CD4-positive, CD25-positive, alpha-beta regulatory T cell (primary cell): ENCODE data around the gene PALB2. TPM values are rescaled to one million over a fixed set of nuclear protein-coding genes. Genes with fewer than 3 reads are reported as not detected.

Source experiments
- ATAC-seq, 2 donors: fragments of 150-1000 bp; cut with Tn5 transposase; one replicate each; pipeline ENCODE4 v1.10.0; 2021; ENCODE audit warnings: low read depth in 2 of 2, moderate number of reproducible peaks in 2 of 2, moderate library complexity in 1 of 2
- DNase-seq, 3 donors: peaks; one replicate each; pipeline versions ENCODE4 v3.0.0 to v3.0.0-alpha.2; 2012 to 2022; ENCODE audit warnings: mixed read lengths in 1 of 3
- H3K27ac ChIP-seq: one replicate; pipeline ENCODE4 v1.7.0; 2013; ENCODE audit warnings: mild to moderate bottlenecking, low read length; ENCODE audit not compliant: insufficient read depth, poor library complexity, severe bottlenecking
- H3K27me3 ChIP-seq: one replicate; pipeline ENCODE4 v1.7.0; 2013; ENCODE audit warnings: low read length; ENCODE audit not compliant: control insufficient read depth, insufficient read depth
- H3K36me3 ChIP-seq: one replicate; pipeline ENCODE4 v1.7.0; 2013; ENCODE audit warnings: mild to moderate bottlenecking, low read length, moderate library complexity; ENCODE audit not compliant: control insufficient read depth, insufficient read depth
- H3K4me1 ChIP-seq: 2 replicates; pipeline ENCODE4 v1.7.0; 2013; ENCODE audit warnings: mild to moderate bottlenecking, low read length; ENCODE audit not compliant: insufficient read depth, control insufficient read depth, poor library complexity, severe bottlenecking
- H3K4me3 ChIP-seq: one replicate; pipeline ENCODE4 v1.7.0; 2013; ENCODE audit warnings: low read depth, mild to moderate bottlenecking, low read length, moderate library complexity
- H3K9me3 ChIP-seq, 2 experiments: 1 replicate in 1 of 2; 2 replicates in 1 of 2; pipeline ENCODE4 v1.7.0; 2013; ENCODE audit warnings: low read length in 2 of 2, mild to moderate bottlenecking in 1 of 2, moderate library complexity in 1 of 2; ENCODE audit not compliant: control insufficient read depth in 2 of 2
- H3K27ac Mint-ChIP-seq, 3 donors: one replicate each; pipeline ENCODE4 v1.8.0; 2020 to 2022; ENCODE audit warnings: mild to moderate bottlenecking in 3 of 3, mixed read lengths in 3 of 3, moderate library complexity in 2 of 3
- H3K27me3 Mint-ChIP-seq: one replicate; pipeline ENCODE4 v1.8.0; 2022; ENCODE audit warnings: mild to moderate bottlenecking, mixed read lengths
- H3K36me3 Mint-ChIP-seq: one replicate; pipeline ENCODE4 v1.8.0; 2020; ENCODE audit warnings: mixed read lengths
- H3K4me1 Mint-ChIP-seq, 4 donors: one replicate each; pipeline ENCODE4 v1.8.0; 2020 to 2022; ENCODE audit warnings: mixed read lengths in 4 of 4, mild to moderate bottlenecking in 1 of 4
- H3K4me3 Mint-ChIP-seq, 4 donors: one replicate each; pipeline ENCODE4 v1.8.0; 2020 to 2022; ENCODE audit warnings: mild to moderate bottlenecking in 4 of 4, mixed read lengths in 4 of 4, moderate library complexity in 3 of 4
- H3K9me3 Mint-ChIP-seq, 7 donors: one replicate each; pipeline ENCODE4 v1.8.0; 2020 to 2022; ENCODE audit warnings: mixed read lengths in 7 of 7, mild to moderate bottlenecking in 3 of 7, moderate library complexity in 2 of 7
- polyA plus RNA-seq, 4 donors: library from polyadenylated mRNA; unstranded; fragments of 300-500 nt; fragmentation: Illumina TruSeq; gene quantifications; one replicate each; pipeline ENCODE4 v1.2.3, GENCODE V29; 2021
- total RNA-seq: library from RNA; stranded (reverse); gene quantifications from one replicate; pipeline ENCODE4 v1.2.3, GENCODE V29; 2022

The PALB2 gene
- total and polyA plus RNA-seq, 5 donors from 2014 or later = 4.5 to 8.1 (median 6.2) TPM

DNA sequence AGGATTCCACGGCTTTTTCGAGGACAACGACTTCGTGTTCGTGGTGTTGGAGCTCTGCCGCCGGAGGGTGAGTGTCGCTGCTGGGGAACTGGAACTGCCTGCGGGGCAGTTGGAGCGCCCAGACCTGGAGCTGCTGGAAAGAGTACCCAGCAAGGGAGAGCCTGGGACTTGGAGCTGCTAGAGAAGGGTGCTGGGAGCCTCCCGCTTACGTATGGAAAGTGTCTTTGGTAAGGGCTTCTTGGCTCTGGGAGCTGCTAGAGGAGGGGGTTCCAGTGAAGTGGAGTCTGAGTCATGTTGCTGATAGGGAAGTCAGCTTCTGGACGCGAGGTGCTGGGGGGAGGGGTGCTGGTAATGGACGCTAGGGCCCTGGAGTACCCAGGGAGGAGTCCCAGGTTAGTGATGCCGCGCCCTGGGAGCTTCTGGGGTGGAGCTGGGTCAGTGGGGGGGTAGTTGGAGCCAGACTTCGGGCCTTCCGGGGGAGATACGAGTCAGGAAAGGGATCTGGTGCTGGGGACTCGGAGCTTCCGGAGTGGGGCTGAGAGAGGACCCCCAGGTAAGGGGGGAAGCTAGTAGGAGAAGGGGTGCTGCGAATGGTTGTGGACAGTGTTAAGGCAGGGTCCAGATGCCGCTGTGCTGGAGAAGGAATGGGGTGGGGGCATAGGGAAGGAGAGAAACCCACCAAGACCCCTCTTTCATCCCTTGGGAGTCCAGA is 38.3 kb upstream of the PALB2 start:
- Mint-ChIP-seq H3K4me3 (peak overlapping the region; percentile 86 to 91 (median 90)), H3K27me3 (no peaks in the 10 kb centered on the region), H3K27ac (peak overlapping the region in 2 of 3 donors; percentile 31 to 48), H3K4me1 (peaks cover 8 to 25% (median 15%) of the 10 kb centered on the region in 4 donors), H3K9me3 (no peaks in the 10 kb centered on the region), H3K36me3 (peaks cover 9% of the 10 kb centered on the region)
- H3K4me3 ChIP-seq = peak overlapping the region; percentile 58
- H3K27me3 ChIP-seq = no peaks in the 10 kb centered on the region
- H3K27ac ChIP-seq = no peak overlapping the region
- peaks cover 27% of the 10 kb centered on the region for H3K4me1 ChIP-seq
- no peak for ATAC-seq
- H3K9me3 ChIP-seq = no peaks in the 10 kb centered on the region
- DNase-seq = peak in 1 of 3 donors; percentile 23
- H3K36me3 ChIP-seq = peaks cover 11% of the 10 kb centered on the region

- peak; percentile 55 to 92 (median 67) for DNase-seq
- Mint-ChIP-seq H3K36me3 (peaks cover 6% of the 10 kb centered on the region), H3K9me3 (no peaks in the 10 kb centered on the region), H3K4me3 (peak within 1 kb of the TSS; percentile 86 to 95 (median 90)), H3K27me3 (no peaks in the 10 kb centered on the region), H3K27ac (peak within 1 kb of the TSS; percentile 31 to 83 (median 48)), H3K4me1 (peaks cover 8 to 25% (median 15%) of the 10 kb centered on the region in 4 donors)
- Histone ChIP-seq H3K36me3 (peaks cover 4% of the 10 kb centered on the region), H3K4me3 (peak within 1 kb of the TSS; percentile 58), H3K27me3 (no peaks in the 10 kb centered on the region), H3K27ac (no peak within 1 kb of the TSS), H3K4me1 (peaks cover 27% of the 10 kb centered on the region), H3K9me3 (no peaks in the 10 kb centered on the region)
- peak; percentile 91 to 96 for ATAC-seq
Observed at GRCh38 chr16:23678430-23679273, 37.5 kb upstream of the PALB2 start, which contains the start of gene PLK1. Gene PLK1 (plus strand): TSS chr16:23678889. CDS start chr16:23678933, 44 bp downstream.

DNA sequence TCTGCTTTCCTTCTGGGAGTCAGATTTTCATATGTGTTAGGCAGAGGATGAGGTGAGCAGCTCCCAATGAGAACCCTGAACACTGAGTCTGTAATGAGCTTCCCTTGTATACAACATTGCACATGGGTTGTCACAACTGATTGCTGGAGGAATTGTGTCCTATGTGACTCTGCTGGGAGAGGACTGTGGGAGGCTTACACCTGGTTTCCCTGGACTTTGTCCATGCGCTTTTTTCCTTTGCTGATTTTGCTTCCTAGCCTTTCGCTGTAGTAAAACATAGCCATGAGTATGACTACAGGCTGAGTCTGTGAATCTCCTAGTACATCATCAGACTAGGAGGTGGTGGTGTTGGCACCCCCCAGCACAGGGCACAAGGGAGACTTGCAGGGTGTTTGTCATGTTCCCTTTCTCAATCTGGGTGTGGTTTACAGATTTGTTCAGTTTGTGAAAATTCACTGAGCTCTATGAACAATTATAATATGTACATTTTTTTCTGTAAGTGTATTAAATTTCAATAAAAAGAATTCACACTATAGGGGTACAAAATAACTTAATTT is 35.9 kb upstream of the PALB2 start:
- H3K4me1 ChIP-seq = peaks cover 27% of the 10 kb centered on the region
- H3K27ac Mint-ChIP-seq = no peak overlapping the region

DNA sequence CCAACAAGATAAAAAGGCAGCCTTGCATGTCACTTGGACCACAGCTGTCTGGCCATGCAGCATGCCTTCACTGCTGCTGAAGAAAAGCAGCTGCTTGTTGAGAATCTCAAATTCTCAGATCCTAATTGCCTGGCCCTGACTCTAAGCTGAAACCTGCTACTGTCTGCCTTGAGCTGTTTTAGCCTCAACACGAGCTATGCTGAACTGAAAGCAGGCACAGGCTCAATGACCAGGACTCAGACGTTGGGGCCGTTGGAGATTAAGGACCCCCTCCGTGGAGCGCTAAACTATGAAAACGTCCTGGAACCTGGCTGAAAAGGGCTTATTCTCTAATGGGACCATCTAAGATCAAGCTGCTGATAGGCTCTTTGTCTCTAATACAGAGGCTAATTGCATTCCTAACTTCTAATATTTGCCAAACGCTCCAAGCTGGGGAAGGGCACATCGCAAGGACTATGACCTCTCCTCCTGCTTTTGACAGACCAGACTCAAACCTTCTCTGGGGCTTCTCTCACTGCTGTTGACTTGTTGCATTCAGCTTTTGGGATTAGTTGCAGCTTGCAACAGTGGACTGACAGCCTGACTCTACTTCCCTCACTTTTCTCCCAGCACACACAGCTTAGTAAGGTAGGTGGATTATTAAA is 33.0 kb upstream of the PALB2 start:
- Histone ChIP-seq H3K4me1 (peaks cover 11% of the 10 kb centered on the region), H3K9me3 (no peaks in the 10 kb centered on the region), H3K4me3 (no peak overlapping the region), H3K27me3 (no peaks in the 10 kb centered on the region), H3K27ac (no peak overlapping the region), H3K36me3 (peaks cover 19% of the 10 kb centered on the region)
- DNase-seq (no peak), ATAC-seq (no peak)
- H3K27ac Mint-ChIP-seq = no peak overlapping the region
- H3K36me3 Mint-ChIP-seq = peaks cover 17% of the 10 kb centered on the region
- H3K4me1 Mint-ChIP-seq = peaks cover 10 to 30% (median 16%) of the 10 kb centered on the region in 4 donors
- no peak overlapping the region for H3K4me3 Mint-ChIP-seq
- H3K9me3 Mint-ChIP-seq = no peaks in the 10 kb centered on the region
- no peaks in the 10 kb centered on the region for H3K27me3 Mint-ChIP-seq

More for the DNA sequence above, 35.9 kb upstream of the PALB2 start:
- peaks cover 4% of the 10 kb centered on the region for H3K36me3 Mint-ChIP-seq
- ATAC-seq (no peak), DNase-seq (no peak)
- Histone ChIP-seq H3K27ac (no peak overlapping the region), H3K9me3 (no peaks in the 10 kb centered on the region), H3K4me3 (no peak overlapping the region), H3K36me3 (peaks cover 2% of the 10 kb centered on the region), H3K27me3 (no peaks in the 10 kb centered on the region)
- peaks cover 8 to 21% (median 15%) of the 10 kb centered on the region in 4 donors for H3K4me1 Mint-ChIP-seq
- no peaks in the 10 kb centered on the region for H3K9me3 Mint-ChIP-seq
- H3K4me3 Mint-ChIP-seq = peak overlapping the region; percentile 86 to 95 (median 90)
- H3K27me3 Mint-ChIP-seq = no peaks in the 10 kb centered on the region

- Mint-ChIP-seq H3K4me3 (peak overlapping the region in 1 of 4 donors; percentile 37), H3K36me3 (peaks cover 54% of the 10 kb centered on the region), H3K9me3 (no peaks in the 10 kb centered on the region), H3K4me1 (peaks cover 7 to 22% (median 12%) of the 10 kb centered on the region in 4 donors), H3K27me3 (no peaks in the 10 kb centered on the region), H3K27ac (peak overlapping the region in 1 of 3 donors; percentile 86)
- H3K9me3 ChIP-seq = no peaks in the 10 kb centered on the region
- ATAC-seq (peak; percentile 74 to 84), DNase-seq (peak in 1 of 3 donors; percentile 71)
- no peak overlapping the region for H3K4me3 ChIP-seq
- H3K36me3 ChIP-seq = peaks cover 56% of the 10 kb centered on the region
- H3K4me1 ChIP-seq = no peaks in the 10 kb centered on the region
- no peak overlapping the region for H3K27ac ChIP-seq
- no peaks in the 10 kb centered on the region for H3K27me3 ChIP-seq
Observed at GRCh38 chr16:23670137-23670776, 29.1 kb upstream of the PALB2 start.

GRCh38 chr16:23668873-23669272 is 27.8 kb upstream of the PALB2 start:
- Histone ChIP-seq H3K9me3 (no peaks in the 10 kb centered on the region), H3K27ac (no peak overlapping the region), H3K4me3 (no peak overlapping the region), H3K27me3 (no peaks in the 10 kb centered on the region), H3K36me3 (peaks cover 68% of the 10 kb centered on the region), H3K4me1 (no peaks in the 10 kb centered on the region)
- Mint-ChIP-seq H3K4me3 (no peak overlapping the region), H3K36me3 (peaks cover 60% of the 10 kb centered on the region), H3K27me3 (no peaks in the 10 kb centered on the region), H3K27ac (no peak overlapping the region), H3K9me3 (no peaks in the 10 kb centered on the region), H3K4me1 (peaks cover 7 to 22% (median 12%) of the 10 kb centered on the region in 4 donors)
- DNase-seq (no peak), ATAC-seq (no peak)

GRCh38 chr16:23668225-23668624 is 27.1 kb upstream of the PALB2 start:
- Mint-ChIP-seq H3K36me3 (peaks cover 64% of the 10 kb centered on the region), H3K27ac (no peak overlapping the region)
- no peak overlapping the region for H3K4me3 ChIP-seq

More at GRCh38 chr16:23668225-23668624, 27.1 kb upstream of the PALB2 start:
- no peaks in the 10 kb centered on the region for H3K9me3 Mint-ChIP-seq
- H3K27me3 Mint-ChIP-seq = no peaks in the 10 kb centered on the region
- no peaks in the 10 kb centered on the region for H3K4me1 ChIP-seq
- ATAC-seq (no peak), DNase-seq (no peak)
- no peak overlapping the region for H3K4me3 Mint-ChIP-seq
- peaks cover 73% of the 10 kb centered on the region for H3K36me3 ChIP-seq
- peaks cover 7 to 22% (median 13%) of the 10 kb centered on the region in 4 donors for H3K4me1 Mint-ChIP-seq
- no peak overlapping the region for H3K27ac ChIP-seq
- H3K27me3 ChIP-seq = no peaks in the 10 kb centered on the region
- no peaks in the 10 kb centered on the region for H3K9me3 ChIP-seq
